Prostate gland (tissue), 2 donors: Measurements from ENCODE around the gene ADAMTS7.
"Not testable (repeated sequence)": the region's sequence is repeated elsewhere in the genome, so short reads cannot be mapped to it uniquely, and the experiment has no call there.

ENCODE experiments used
- POLR2A ChIP-seq: fragments of 450-650 bp; IDR thresholded peaks from one replicate; pipeline ENCODE4 v1.6.1; 2016; ENCODE audit warnings: antibody characterized with exemption, mild to moderate bottlenecking
- TF ChIP-seq, protein P1 (sequence below), 4 experiments: fragments of 200-600 bp in 2 of 4; fragments of 450-650 bp in 2 of 4; sonication (generic) in 2 of 4; IDR thresholded peaks; 1 replicate in 3 of 4; 2 replicates in 1 of 4; pipeline ENCODE4 v1.5.1; 2016 to 2019; ENCODE audit warnings: antibody characterized with exemption in 4 of 4, mild to moderate bottlenecking in 2 of 4, moderate library complexity in 2 of 4

DNA sequence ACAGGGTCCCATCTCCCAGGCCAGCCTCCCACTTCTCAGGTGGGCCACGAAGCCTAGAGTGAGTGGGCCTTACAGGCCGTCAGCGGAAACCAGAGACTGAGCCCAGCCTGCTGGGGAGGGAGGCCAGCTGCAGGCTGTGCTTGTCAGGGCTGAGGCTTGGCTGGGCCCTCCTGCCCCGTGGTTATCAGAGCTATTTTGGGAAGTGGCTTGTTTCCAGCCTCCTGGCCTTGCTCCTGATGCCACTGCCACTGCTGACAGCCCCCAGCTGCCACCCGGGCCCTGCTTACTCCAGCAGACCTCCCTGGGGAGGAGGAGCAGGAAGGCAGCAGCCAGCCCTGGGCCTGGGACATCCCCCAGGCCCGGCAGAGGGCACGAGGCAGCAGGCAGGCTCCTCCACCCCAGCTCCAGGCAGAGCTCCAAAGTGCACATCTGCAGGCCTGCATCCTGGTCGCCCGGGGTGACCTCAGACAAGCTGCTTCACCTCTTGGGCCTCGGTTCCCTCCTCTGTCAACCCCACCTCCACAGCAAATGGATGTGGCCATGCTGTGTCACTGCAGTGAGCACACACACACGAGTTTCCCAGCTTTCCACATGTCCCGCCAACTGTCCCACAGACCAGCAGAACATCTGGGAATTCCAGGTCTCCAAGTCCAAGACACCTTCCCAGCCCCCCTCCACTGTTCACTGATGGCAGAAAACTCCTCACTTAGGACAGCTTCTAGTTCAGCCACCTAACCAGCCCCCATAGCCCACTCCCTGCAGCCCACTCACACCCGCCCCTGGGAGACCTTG, 51.0 kb downstream of the ADAMTS7 start:
- TF ChIP-seq, protein P1, sequence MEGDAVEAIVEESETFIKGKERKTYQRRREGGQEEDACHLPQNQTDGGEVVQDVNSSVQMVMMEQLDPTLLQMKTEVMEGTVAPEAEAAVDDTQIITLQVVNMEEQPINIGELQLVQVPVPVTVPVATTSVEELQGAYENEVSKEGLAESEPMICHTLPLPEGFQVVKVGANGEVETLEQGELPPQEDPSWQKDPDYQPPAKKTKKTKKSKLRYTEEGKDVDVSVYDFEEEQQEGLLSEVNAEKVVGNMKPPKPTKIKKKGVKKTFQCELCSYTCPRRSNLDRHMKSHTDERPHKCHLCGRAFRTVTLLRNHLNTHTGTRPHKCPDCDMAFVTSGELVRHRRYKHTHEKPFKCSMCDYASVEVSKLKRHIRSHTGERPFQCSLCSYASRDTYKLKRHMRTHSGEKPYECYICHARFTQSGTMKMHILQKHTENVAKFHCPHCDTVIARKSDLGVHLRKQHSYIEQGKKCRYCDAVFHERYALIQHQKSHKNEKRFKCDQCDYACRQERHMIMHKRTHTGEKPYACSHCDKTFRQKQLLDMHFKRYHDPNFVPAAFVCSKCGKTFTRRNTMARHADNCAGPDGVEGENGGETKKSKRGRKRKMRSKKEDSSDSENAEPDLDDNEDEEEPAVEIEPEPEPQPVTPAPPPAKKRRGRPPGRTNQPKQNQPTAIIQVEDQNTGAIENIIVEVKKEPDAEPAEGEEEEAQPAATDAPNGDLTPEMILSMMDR (IDR thresholded peaks at IDR 0.05): not testable (repeated sequence)
- TF ChIP-seq POLR2A: not testable (repeated sequence)
